Cardiac fibroblast (primary cell): Measurements from ENCODE around the gene AKR1B1.

Experiments
- DNase-seq, 2 donors: peaks; one replicate each; pipeline versions ENCODE4 v3.0.0 to v3.0.0-alpha.2; 2010; ENCODE audit warnings: low read depth in 2 of 2
- H3K4me3 ChIP-seq, 2 donors: replicated peaks in 1 of 2; 1 replicate in 1 of 2; 2 replicates in 1 of 2; pipeline ENCODE4 v1.5.1; 2011; ENCODE audit warnings: low read depth in 2 of 2, low read length in 2 of 2, mild to moderate bottlenecking in 2 of 2, moderate library complexity in 1 of 2
- CTCF ChIP-seq: IDR thresholded peaks from one replicate; pipeline ENCODE4 v1.5.1; 2011; ENCODE audit warnings: low read depth, mild to moderate bottlenecking, low read length, inconsistent platforms

AKR1B1 gene

GRCh38 chr7:134428942-134429341 is 30.0 kb downstream of the AKR1B1 start:
- no peak for DNase-seq
- TF ChIP-seq CTCF: no peak
- no peak overlapping the region for H3K4me3 ChIP-seq

- no peak for DNase-seq
- no peak for TF ChIP-seq CTCF
- no peak overlapping the region for H3K4me3 ChIP-seq
Measured at GRCh38 chr7:134427896-134428295, 31.0 kb downstream of the AKR1B1 start.

- no peak for TF ChIP-seq CTCF
- no peak for DNase-seq
- no peak overlapping the region for H3K4me3 ChIP-seq
Measured at GRCh38 chr7:134425777-134426176, 33.1 kb downstream of the AKR1B1 start.

GRCh38 chr7:134422638-134423037 is 36.3 kb downstream of the AKR1B1 start:
- no peak for DNase-seq
- no peak for TF ChIP-seq CTCF
- H3K4me3 ChIP-seq: no peak overlapping the region

- no peak for TF ChIP-seq CTCF
- H3K4me3 ChIP-seq: no peak overlapping the region
- no peak for DNase-seq
Measured at GRCh38 chr7:134422008-134422407, 36.9 kb downstream of the AKR1B1 start.

GRCh38 chr7:134420424-134421125 is 38.3 kb downstream of the AKR1B1 start:
- TF ChIP-seq CTCF: peak; percentile 65
- no peak overlapping the region for H3K4me3 ChIP-seq
- DNase-seq: peak; percentile 78 to 82

GRCh38 chr7:134419875-134420274 is 39.0 kb downstream of the AKR1B1 start:
- no peak for DNase-seq
- no peak overlapping the region for H3K4me3 ChIP-seq
- no peak for TF ChIP-seq CTCF
